GM18951 (cell line): ENCODE data around the gene NVL.

ENCODE experiments used
- POLR2A ChIP-seq: IDR thresholded peaks from 4 replicates; pipeline ENCODE4 v1.6.1; 2011; ENCODE audit warnings: mild to moderate bottlenecking; ENCODE audit not compliant: insufficient read length, insufficient read depth; ENCODE audit errors: extremely low read depth
- in situ Hi-C: fragments of 300-500 bp; cut with MboI; formaldehyde crosslinking; loops from one replicate; pipeline ENCODE4 v1.12.0; 2022; ENCODE audit warnings: low sequenced_read_pairs, mixed read lengths, inconsistent platforms; ENCODE audit not compliant: unreplicated experiment

NVL gene

GRCh38 chr1:224256640-224257039 is 73.3 kb downstream of the NVL start:
- TF ChIP-seq POLR2A, result no peak
- in situ Hi-C loops, result no loop called here

GRCh38 chr1:224253721-224254120 is 76.3 kb downstream of the NVL start:
- TF ChIP-seq POLR2A, result no peak
- in situ Hi-C loops, result no loop called here

- in situ Hi-C loops, result no loop called here
- no peak for TF ChIP-seq POLR2A
Observed at GRCh38 chr1:224252479-224252878, 77.5 kb downstream of the NVL start.

GRCh38 chr1:224251741-224252146 is 78.2 kb downstream of the NVL start:
- in situ Hi-C loops, result no loop called here
- TF ChIP-seq POLR2A, result no peak

GRCh38 chr1:224245188-224245587 is 84.8 kb downstream of the NVL start:
- in situ Hi-C loops, result no loop called here
- no peak for TF ChIP-seq POLR2A

GRCh38 chr1:224238756-224239155 is 91.2 kb downstream of the NVL start:
- in situ Hi-C loops, result no loop called here
- no peak for TF ChIP-seq POLR2A

- no peak for TF ChIP-seq POLR2A
- in situ Hi-C loops, result no loop called here
Observed at GRCh38 chr1:224238212-224238611, 91.8 kb downstream of the NVL start.

GRCh38 chr1:224237119-224237881 is 92.7 kb downstream of the NVL start:
- in situ Hi-C loops, result no loop called here
- TF ChIP-seq POLR2A, result no peak

GRCh38 chr1:224235813-224236493 is 94.0 kb downstream of the NVL start:
- TF ChIP-seq POLR2A, result no peak
- in situ Hi-C loops, result no loop called here

- in situ Hi-C loops, result no loop called here
- TF ChIP-seq POLR2A, result no peak
Observed at GRCh38 chr1:224234017-224234416, 96.0 kb downstream of the NVL start.

GRCh38 chr1:224226849-224227502 is 103.0 kb downstream of the NVL start:
- in situ Hi-C loops, result no loop called here
- no peak for TF ChIP-seq POLR2A

- in situ Hi-C loops, result no loop called here
- TF ChIP-seq POLR2A, result no peak
Observed at GRCh38 chr1:224223819-224224714, 105.9 kb downstream of the NVL start.

- in situ Hi-C loops, result no loop called here
- TF ChIP-seq POLR2A, result no peak
Observed at GRCh38 chr1:224219612-224220059, 110.3 kb downstream of the NVL start.

GRCh38 chr1:224219011-224219611 is 110.9 kb downstream of the NVL start:
- in situ Hi-C loops, result no loop called here
- no peak for TF ChIP-seq POLR2A
